Activated naive CD4-positive, alpha-beta T cell treated with anti-CD3 and anti-CD28 coated beads, Interleukin-2, amount 10 ng/mL, durations not matched to agents 7 days and 5 days (primary cell): Measurements from ENCODE around the gene CAVIN2.
"Not testable (repeated sequence)": the region's sequence is repeated elsewhere in the genome, so short reads cannot be mapped to it uniquely, and the experiment has no call there.

Source experiments
- CTCF ChIA-PET: fragments of 350-600 bp; sonication (Branson Sonifier 250); formaldehyde crosslinking; loops from one replicate; lab custom pipeline; 2021; ENCODE audit warnings: antibody characterized with exemption; lab: Charles Lee
- DNase-seq: peaks from one replicate; pipeline ENCODE4 v3.0.0-alpha.2; 2020
- H3K27ac Mint-ChIP-seq: one replicate; pipeline ENCODE4 v1.8.0; 2021; ENCODE audit warnings: mild to moderate bottlenecking, moderate library complexity, mixed read lengths
- H3K27me3 Mint-ChIP-seq: one replicate; pipeline ENCODE4 v1.8.0; 2021; ENCODE audit warnings: mild to moderate bottlenecking, mixed read lengths
- H3K36me3 Mint-ChIP-seq: one replicate; pipeline ENCODE4 v1.8.0; 2021; ENCODE audit warnings: mixed read lengths
- H3K4me1 Mint-ChIP-seq: one replicate; pipeline ENCODE4 v1.8.0; 2021; ENCODE audit warnings: mixed read lengths
- H3K4me3 Mint-ChIP-seq: one replicate; pipeline ENCODE4 v1.8.0; 2021; ENCODE audit warnings: mild to moderate bottlenecking, moderate library complexity, mixed read lengths
- H3K9me3 Mint-ChIP-seq: one replicate; pipeline ENCODE4 v1.8.0; 2021; ENCODE audit warnings: mixed read lengths

CAVIN2 gene

DNA sequence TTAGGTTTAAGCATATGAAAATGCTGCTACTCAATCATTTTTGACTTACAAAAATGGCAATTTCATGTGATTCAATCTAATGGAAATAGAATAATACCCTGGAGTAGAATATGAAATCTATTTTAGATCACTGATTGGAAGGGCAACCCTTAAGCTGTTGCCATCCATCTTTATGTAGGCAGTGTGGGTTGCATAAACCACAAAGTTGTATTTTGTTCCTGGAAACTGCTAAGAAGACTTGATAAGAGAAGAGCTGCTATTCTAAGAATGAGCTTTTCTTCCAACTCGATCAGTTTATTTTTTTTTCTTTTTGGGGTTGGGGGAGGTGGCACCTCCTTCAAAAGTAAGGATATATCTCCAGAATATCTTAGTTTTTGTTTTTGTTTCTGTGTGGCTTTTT, 60.2 kb downstream of the CAVIN2 start:
- no peak for DNase-seq
- H3K36me3 Mint-ChIP-seq, result no peaks in the 10 kb centered on the region
- CTCF ChIA-PET, result interaction anchor here (0.7 to 1.6 kb wide), 2 partner anchors 95 to 532 kb away, joined by 3 read pairs; no protein-coding TSS in a partner anchor
- H3K4me1 Mint-ChIP-seq, result peaks cover 15% of the 10 kb centered on the region
- no peak overlapping the region for H3K27ac Mint-ChIP-seq
- no peaks in the 10 kb centered on the region for H3K9me3 Mint-ChIP-seq
- peaks cover 19% of the 10 kb centered on the region for H3K27me3 Mint-ChIP-seq
- H3K4me3 Mint-ChIP-seq, result no peak overlapping the region

- H3K4me3 Mint-ChIP-seq, H3K36me3 Mint-ChIP-seq, H3K27ac Mint-ChIP-seq, H3K9me3 Mint-ChIP-seq, DNase-seq, CTCF ChIA-PET: not testable (repeated sequence)
- H3K27me3 Mint-ChIP-seq, result peaks cover 20% of the 10 kb centered on the region
- peaks cover 15% of the 10 kb centered on the region for H3K4me1 Mint-ChIP-seq
Observed at GRCh38 chr2:191785651-191786050, 61.2 kb downstream of the CAVIN2 start.
